ENCODE measurements around the gene CLNK. TPM values are rescaled to one million over a fixed set of nuclear protein-coding genes. Genes with fewer than 3 reads are reported as not detected.

CLNK gene
- total RNA-seq, 1 experiment from 2014 or later: not detected

GRCh38 chr4:10731162-10731561 lies 46.6 kb upstream of the CLNK start:
- Histone ChIP-seq H3K4me1 (ENCODE audit: control insufficient read depth in 1 of 2, insufficient read depth in 2 of 2, low read length in 2 of 2) (peaks cover 0 to 3% of the 10 kb centered on the region in 2 experiments; a peak in 1 of 4 replicates), H3K79me2 (ENCODE audit: insufficient read depth, low read length) (no peaks in the 10 kb centered on the region), H3K9me3 (ENCODE audit: control insufficient read depth in 1 of 2, insufficient read depth in 1 of 2, low read depth in 1 of 2, low read length in 2 of 2) (no peaks in the 10 kb centered on the region), H2AFZ (ENCODE audit: low read depth, low read length, poor library complexity, severe bottlenecking) (no peak overlapping the region), H3K9me2 (ENCODE audit: insufficient read depth) (no peaks in the 10 kb centered on the region), H3K36me3 (ENCODE audit: control insufficient read depth in 1 of 2, insufficient read depth in 2 of 2, low read length in 2 of 2) (no peaks in the 10 kb centered on the region), H3K27ac (ENCODE audit: low read depth, low read length) (no peak overlapping the region), H4K20me1 (ENCODE audit: insufficient read depth) (no peaks in the 10 kb centered on the region), H3K4me2 (ENCODE audit: low read length) (no peak overlapping the region), H3K9ac (ENCODE audit: low read length) (no peak overlapping the region), H3K27me3 (ENCODE audit: insufficient read depth, low read length) (no peaks in the 10 kb centered on the region), H3K4me3 (replicated peaks in 1 of 2; ENCODE audit: low read depth in 1 of 2, low read length in 2 of 2) (no peak overlapping the region)
- BruUV-seq (replicated peaks): no TSS peak
- POLR2A ChIA-PET: no interaction called here
- no peak for ATAC-seq
- intact Hi-C loops (cut with micrococcal nuclease): no loop called here
- CTCF ChIA-PET: no interaction called here
- no peak for TF ChIP-seq ZNF274 (IDR thresholded peaks at IDR 0.05; ENCODE audit: low read depth, low read length)
- TF ChIP-seq CEBPB (IDR thresholded peaks at IDR 0.05; ENCODE audit: low read depth): no peak
- TF ChIP-seq REST (IDR thresholded peaks at IDR 0.05; ENCODE audit: low read depth): no peak
- TF ChIP-seq, protein P1, sequence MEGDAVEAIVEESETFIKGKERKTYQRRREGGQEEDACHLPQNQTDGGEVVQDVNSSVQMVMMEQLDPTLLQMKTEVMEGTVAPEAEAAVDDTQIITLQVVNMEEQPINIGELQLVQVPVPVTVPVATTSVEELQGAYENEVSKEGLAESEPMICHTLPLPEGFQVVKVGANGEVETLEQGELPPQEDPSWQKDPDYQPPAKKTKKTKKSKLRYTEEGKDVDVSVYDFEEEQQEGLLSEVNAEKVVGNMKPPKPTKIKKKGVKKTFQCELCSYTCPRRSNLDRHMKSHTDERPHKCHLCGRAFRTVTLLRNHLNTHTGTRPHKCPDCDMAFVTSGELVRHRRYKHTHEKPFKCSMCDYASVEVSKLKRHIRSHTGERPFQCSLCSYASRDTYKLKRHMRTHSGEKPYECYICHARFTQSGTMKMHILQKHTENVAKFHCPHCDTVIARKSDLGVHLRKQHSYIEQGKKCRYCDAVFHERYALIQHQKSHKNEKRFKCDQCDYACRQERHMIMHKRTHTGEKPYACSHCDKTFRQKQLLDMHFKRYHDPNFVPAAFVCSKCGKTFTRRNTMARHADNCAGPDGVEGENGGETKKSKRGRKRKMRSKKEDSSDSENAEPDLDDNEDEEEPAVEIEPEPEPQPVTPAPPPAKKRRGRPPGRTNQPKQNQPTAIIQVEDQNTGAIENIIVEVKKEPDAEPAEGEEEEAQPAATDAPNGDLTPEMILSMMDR (IDR thresholded peaks at IDR 0.05 in 2 of 3, conservative IDR thresholded peaks at IDR 0.05 in 1 of 3; ENCODE audit: borderline replicate concordance in 1 of 3, insufficient read depth in 1 of 3, low read depth in 2 of 3, low read length in 2 of 3): no peak
- no peak for TF ChIP-seq FOSL1 (IDR thresholded peaks at IDR 0.05; ENCODE audit: low read depth)
- TF ChIP-seq RAD21 (IDR thresholded peaks at IDR 0.05; ENCODE audit: low read depth): no peak
- RAD21 ChIA-PET (ENCODE audit: low non-redundant PET in 1 of 2, low total read pairs in 2 of 2, uncharacterized antibody in 2 of 2, unreplicated experiment in 2 of 2): no interaction called here
- DNase-seq (ENCODE audit: low read depth, low spot score): no peak

Data from HCT116 (cell line).